PC-9 (cell line): ENCODE data around the gene SPEF1. TPM values are rescaled to one million over a fixed set of nuclear protein-coding genes. Genes with fewer than 3 reads are reported as not detected.
A peak's percentile ranks its signal among the peaks of the same experiment; 100 is the strongest.

ENCODE experiments used
- BruUV-seq: library from RNA; stranded (reverse); fragments of 400-500 nt; replicated peaks from 2 replicates; lab custom pipeline; 2021; lab: Mats Ljungman, UMichigan
- CTCF ChIA-PET: fragments of 300-600 bp; sonication (Branson Sonifier 250); formaldehyde crosslinking; loops from one replicate; lab custom pipeline; 2022; ENCODE audit warnings: antibody characterized with exemption; lab: Charles Lee
- POLR2A ChIA-PET: fragments of 300-600 bp; sonication (Branson Sonifier 250); formaldehyde crosslinking; loops from one replicate; lab custom pipeline; 2022; ENCODE audit warnings: antibody characterized with exemption; ENCODE audit not compliant: unreplicated experiment; lab: Charles Lee
- DNase-seq, 2 experiments: peaks; one replicate each; pipeline versions ENCODE4 v3.0.0 to v3.0.0-alpha.2; 2015 to 2022; ENCODE audit warnings: mixed read lengths in 1 of 2
- H2AFZ ChIP-seq: fragments of 200-600 bp; sonication (generic); 2 replicates; pipeline ENCODE4 v1.8.1; 2017; ENCODE audit warnings: antibody characterized with exemption
- H3F3A ChIP-seq: fragments of 200-600 bp; sonication (generic); 2 replicates; pipeline ENCODE4 v1.8.1; 2017; ENCODE audit warnings: antibody characterized with exemption, mild to moderate bottlenecking, low read depth; ENCODE audit not compliant: insufficient read depth
- H3K27ac ChIP-seq: fragments of 200-600 bp; sonication (generic); 2 replicates; pipeline ENCODE4 v1.6.1; 2016; ENCODE audit warnings: mixed run types
- H3K27me3 ChIP-seq: fragments of 200-600 bp; sonication (generic); 2 replicates; pipeline ENCODE4 v1.6.1; 2016; ENCODE audit warnings: low read depth, mixed run types; ENCODE audit not compliant: insufficient read depth
- H3K36me3 ChIP-seq: fragments of 200-600 bp; sonication (generic); 2 replicates; pipeline ENCODE4 v1.6.1; 2016; ENCODE audit warnings: low read depth, mixed run types
- H3K4me1 ChIP-seq: fragments of 200-600 bp; sonication (generic); replicated peaks from 2 replicates; pipeline ENCODE4 v1.6.1; 2016; ENCODE audit warnings: mixed run types; ENCODE audit not compliant: insufficient read depth
- H3K4me2 ChIP-seq: fragments of 200-600 bp; sonication (generic); 2 replicates; pipeline ENCODE4 v1.6.1; 2017; ENCODE audit warnings: mixed run types
- H3K4me3 ChIP-seq: fragments of 200-600 bp; sonication (generic); 2 replicates; pipeline ENCODE4 v1.6.1; 2016; ENCODE audit warnings: mixed run types
- H3K79me2 ChIP-seq: fragments of 200-600 bp; sonication (generic); 2 replicates; pipeline ENCODE4 v1.6.1; 2017; ENCODE audit warnings: low read depth, mixed run types
- H3K9me2 ChIP-seq: fragments of 200-600 bp; sonication (generic); 2 replicates; pipeline ENCODE4 v1.8.1; 2017; ENCODE audit warnings: mild to moderate bottlenecking; ENCODE audit not compliant: insufficient read depth
- H3K9me3 ChIP-seq: fragments of 200-600 bp; sonication (generic); 2 replicates; pipeline ENCODE4 v1.8.1; 2016; ENCODE audit warnings: low read depth; ENCODE audit not compliant: insufficient read depth
- H4K20me1 ChIP-seq: fragments of 200-600 bp; sonication (generic); 2 replicates; pipeline ENCODE4 v1.8.1; 2017; ENCODE audit not compliant: insufficient read depth
- CTCF ChIP-seq: fragments of 200-600 bp; sonication (generic); conservative IDR thresholded peaks from 2 replicates; pipeline ENCODE4 v1.6.1; 2017; ENCODE audit warnings: mixed run types, antibody characterized with exemption, mild to moderate bottlenecking, moderate library complexity
- EZH2 ChIP-seq: fragments of 200-600 bp; sonication (generic); IDR thresholded peaks from 2 replicates; pipeline ENCODE4 v1.8.0; 2017; ENCODE audit warnings: antibody characterized with exemption, low read depth
- intact Hi-C: fragments of 100-400 bp; cut with micrococcal nuclease; formaldehyde crosslinking; loops from one replicate; pipeline ENCODE4 v1.10.0; 2022; ENCODE audit not compliant: unreplicated experiment
- total RNA-seq: library from RNA; stranded (reverse); gene quantifications from 2 replicates; pipeline ENCODE4 v1.2.3, GENCODE V29; 2021

The SPEF1 gene
- total RNA-seq, 1 experiment from 2014 or later = 2.6 TPM

DNA sequence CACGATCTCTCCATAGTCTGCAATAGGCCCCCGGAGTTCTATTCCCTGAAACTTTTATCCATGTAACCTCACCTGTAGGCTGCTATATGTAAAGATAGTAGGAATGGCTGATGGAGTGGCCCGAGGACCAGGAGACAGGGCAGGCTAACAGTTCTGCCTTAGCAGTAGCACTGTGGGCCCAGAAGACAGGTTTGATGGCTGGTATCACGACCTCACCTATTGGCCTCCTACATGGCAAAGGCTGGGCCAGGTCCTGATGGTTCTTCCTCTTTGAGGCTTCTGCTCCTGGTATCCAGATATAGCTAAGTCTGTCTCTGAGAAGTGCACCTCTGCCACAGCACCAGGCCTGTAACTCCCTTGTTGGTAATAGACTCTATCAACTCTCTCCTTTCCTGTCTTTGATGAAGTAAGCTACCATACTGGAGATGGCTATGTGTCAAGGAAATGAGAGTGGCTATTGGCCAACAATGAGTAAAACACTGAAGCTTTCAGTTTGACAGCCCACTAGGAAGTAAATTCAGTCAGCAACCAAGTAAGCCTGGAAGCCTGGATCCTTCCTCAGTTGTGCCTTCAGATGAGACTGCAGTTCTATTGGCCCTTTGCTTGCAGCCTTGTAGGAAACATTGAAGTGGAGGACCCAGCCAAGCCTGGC lies 5.7 kb downstream of the SPEF1 start:
- intact Hi-C loops = no loop called here
- Histone ChIP-seq H3K9me2 (no peaks in the 10 kb centered on the region), H3K9me3 (no peaks in the 10 kb centered on the region), H2AFZ (no peak overlapping the region), H3F3A (no peaks in the 10 kb centered on the region), H3K27me3 (no peaks in the 10 kb centered on the region), H3K36me3 (no peaks in the 10 kb centered on the region), H3K4me2 (no peak overlapping the region), H3K27ac (no peak overlapping the region), H3K4me3 (no peak overlapping the region), H3K4me1 (peaks cover 3% of the 10 kb centered on the region), H3K79me2 (no peaks in the 10 kb centered on the region), H4K20me1 (no peaks in the 10 kb centered on the region)
- ChIA-PET CTCF (no interaction called here), POLR2A (interaction anchor here (0.6 kb wide), 1 partner anchor 8 kb away, joined by 3 read pairs; the partner anchor contains the start of gene ADISSP)
- no peak for DNase-seq
- no TSS peak for BruUV-seq
- no peak for TF ChIP-seq EZH2
- TF ChIP-seq CTCF = no peak

DNA sequence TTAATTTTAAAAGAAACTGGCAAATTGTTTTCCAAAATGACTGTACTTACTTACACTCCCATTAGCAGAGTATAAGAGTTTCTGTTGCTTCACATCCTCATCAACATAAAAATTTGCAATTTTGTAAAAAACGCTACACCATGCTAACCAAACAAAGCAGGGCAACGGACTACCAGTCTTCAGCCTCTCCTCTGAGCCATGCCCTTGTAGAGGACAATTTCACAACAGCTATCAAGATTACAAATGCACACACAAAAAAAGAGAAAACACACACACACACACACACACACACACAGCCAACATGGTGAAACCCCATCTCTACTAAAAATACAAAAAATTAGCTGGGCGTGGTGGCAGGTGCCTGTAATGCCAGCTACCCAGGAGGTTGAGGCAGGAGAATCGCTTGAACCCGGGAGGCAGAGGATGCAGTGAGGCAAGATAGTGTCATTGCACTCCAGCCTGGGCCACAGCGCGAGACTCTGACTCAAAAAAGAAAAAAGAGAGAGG lies 9.6 kb downstream of the SPEF1 start:
- no peak for TF ChIP-seq EZH2
- TF ChIP-seq CTCF = no peak
- Histone ChIP-seq H3K4me1 (peaks cover 19% of the 10 kb centered on the region), H3K9me2 (no peaks in the 10 kb centered on the region), H3K4me2 (no peak overlapping the region), H3K4me3 (no peak overlapping the region), H2AFZ (no peak overlapping the region), H3K27me3 (no peaks in the 10 kb centered on the region), H3F3A (peaks cover 22% of the 10 kb centered on the region), H4K20me1 (no peaks in the 10 kb centered on the region; the same call in 1 of the 2 replicates), H3K9me3 (no peaks in the 10 kb centered on the region), H3K79me2 (peaks cover 9% of the 10 kb centered on the region), H3K36me3 (no peaks in the 10 kb centered on the region), H3K27ac (no peak overlapping the region)
- POLR2A ChIA-PET = interaction anchor here (0.7 kb wide), 1 partner anchor 27 kb away, joined by 6 read pairs; no protein-coding TSS in a partner anchor
- intact Hi-C loops = no loop called here
- DNase-seq = no peak
- CTCF ChIA-PET = no interaction called here
- BruUV-seq = no TSS peak

- peak; percentile 71 to 73 for DNase-seq
- no peak for TF ChIP-seq EZH2
- peak; percentile 61 for TF ChIP-seq CTCF
- Histone ChIP-seq H3K9me3 (no peaks in the 10 kb centered on the region), H3K36me3 (no peaks in the 10 kb centered on the region), H3K4me1 (peaks cover 25% of the 10 kb centered on the region), H3K27me3 (no peaks in the 10 kb centered on the region), H3K9me2 (no peaks in the 10 kb centered on the region), H3K4me2 (peak overlapping the region; percentile 81), H3K27ac (peak overlapping the region; percentile 60), H3K79me2 (peaks cover 16% of the 10 kb centered on the region), H2AFZ (peak overlapping the region; percentile 90), H3F3A (peaks cover 22% of the 10 kb centered on the region), H4K20me1 (no peaks in the 10 kb centered on the region; the same call in 1 of the 2 replicates), H3K4me3 (peak overlapping the region; percentile 95)
- CTCF ChIA-PET = interaction anchor here (0.5 to 2.1 kb wide), 4 partner anchors 13 to 167 kb away, joined by 3 to 7 read pairs (median 4); partner anchors contain the start of genes CENPB and SPEF1
- TSS peak; percentile 89 for BruUV-seq
- POLR2A ChIA-PET = interaction anchor here (0.5 to 1.2 kb wide), 2 partner anchors 10 to 13 kb away, joined by 3 read pairs; partner anchors contain the start of gene SPEF1
- intact Hi-C loops = loop anchor here (1.0 kb wide), 1 partner anchor 13 kb away; the partner anchor contains the start of gene SPEF1
These were observed 12.7 kb downstream of the SPEF1 start for GRCh38 chr20:3768342-3769130.
